Upper lobe of right lung (tissue), 1 donor: ENCODE measurements around the gene RMRP. TPM values are rescaled to one million over a fixed set of nuclear protein-coding genes. Genes with fewer than 3 reads are reported as not detected.
A peak's percentile ranks its signal among the peaks of the same experiment; 100 is the strongest.
"Not testable (repeated sequence)": the region's sequence is repeated elsewhere in the genome, so short reads cannot be mapped to it uniquely, and the experiment has no call there.

Source experiments
- ATAC-seq: fragments of 200-7000 bp; cut with Tn5 transposase; one replicate; pipeline ENCODE4 v1.9.1; 2020; ENCODE audit warnings: mild to moderate bottlenecking, moderate library complexity
- DNase-seq: peaks from one replicate; pipeline ENCODE4 v3.0.0-alpha.2; 2020
- H3K27ac ChIP-seq: fragments of 200-600 bp; one replicate; pipeline ENCODE4 v1.8.0; 2022
- H3K27me3 ChIP-seq: fragments of 200-600 bp; one replicate; pipeline ENCODE4 v1.8.0; 2022; ENCODE audit warnings: mild to moderate bottlenecking
- H3K36me3 ChIP-seq: fragments of 200-600 bp; one replicate; pipeline ENCODE4 v1.8.0; 2022
- H3K4me1 ChIP-seq: fragments of 200-600 bp; one replicate; pipeline ENCODE4 v1.8.0; 2022
- H3K4me3 ChIP-seq: fragments of 200-600 bp; one replicate; pipeline ENCODE4 v1.8.0; 2022; ENCODE audit warnings: mild to moderate bottlenecking
- H3K9me3 ChIP-seq: fragments of 200-600 bp; one replicate; pipeline ENCODE4 v1.8.0; 2022
- CTCF ChIP-seq: fragments of 200-600 bp; IDR thresholded peaks from one replicate; pipeline ENCODE4 v1.8.0; 2022; ENCODE audit warnings: antibody characterized with exemption
- intact Hi-C: fragments of 100-400 bp; cut with DNase I; formaldehyde crosslinking; loops from one replicate; pipeline ENCODE4 v1.11.0; 2022
- microRNA-seq: library from miRNA; unstranded; fragments of <30 nt; microRNA quantifications from one replicate; pipeline ENCODE4 v1.2.0, GENCODE V29; 2020; ENCODE audit warnings: borderline microRNAs expressed
- total RNA-seq: library from RNA; stranded (reverse); fragmentation: NEBNext Ultra II Directional; extraction: Animal tissue kit (Norgen Biotek cat#: 25700); gene quantifications from one replicate; pipeline ENCODE4 v1.2.1, GENCODE V29; 2021
- donor health status: DM: no; HTN: yes; CAD: no; lungs with severe emphysema.

The RMRP gene
- total RNA-seq, 1 donor from 2014 or later, result 30,828 TPM

GRCh38 chr9:35612843-35613242 lies 45.0 kb downstream of the RMRP start:
- Histone ChIP-seq H3K27me3 (no peaks in the 10 kb centered on the region), H3K9me3 (no peaks in the 10 kb centered on the region), H3K27ac (no peak overlapping the region), H3K36me3 (peaks cover 23% of the 10 kb centered on the region), H3K4me3 (no peak overlapping the region), H3K4me1 (peaks cover 8% of the 10 kb centered on the region)
- TF ChIP-seq CTCF, result no peak
- no peak for ATAC-seq
- intact Hi-C loops, result no loop called here
- no peak for DNase-seq

GRCh38 chr9:35612066-35612465 lies 45.8 kb downstream of the RMRP start:
- H3K27ac ChIP-seq, H3K27me3 ChIP-seq, ATAC-seq, intact Hi-C loops, DNase-seq, H3K4me3 ChIP-seq, H3K9me3 ChIP-seq, H3K4me1 ChIP-seq: not testable (repeated sequence)
- H3K36me3 ChIP-seq, result peaks cover 27% of the 10 kb centered on the region

- H3K9me3 ChIP-seq, result no peaks in the 10 kb centered on the region
- peaks cover 27% of the 10 kb centered on the region for H3K36me3 ChIP-seq
- intact Hi-C loops, result no loop called here
- peaks cover 12% of the 10 kb centered on the region for H3K4me1 ChIP-seq
- H3K27ac ChIP-seq, result no peak overlapping the region
- no peaks in the 10 kb centered on the region for H3K27me3 ChIP-seq
- H3K4me3 ChIP-seq, result no peak overlapping the region
- TF ChIP-seq CTCF, result peak; percentile 66
- ATAC-seq (peak; percentile 72), DNase-seq (no peak)
Observed at GRCh38 chr9:35611230-35611797, 46.5 kb downstream of the RMRP start.

DNA sequence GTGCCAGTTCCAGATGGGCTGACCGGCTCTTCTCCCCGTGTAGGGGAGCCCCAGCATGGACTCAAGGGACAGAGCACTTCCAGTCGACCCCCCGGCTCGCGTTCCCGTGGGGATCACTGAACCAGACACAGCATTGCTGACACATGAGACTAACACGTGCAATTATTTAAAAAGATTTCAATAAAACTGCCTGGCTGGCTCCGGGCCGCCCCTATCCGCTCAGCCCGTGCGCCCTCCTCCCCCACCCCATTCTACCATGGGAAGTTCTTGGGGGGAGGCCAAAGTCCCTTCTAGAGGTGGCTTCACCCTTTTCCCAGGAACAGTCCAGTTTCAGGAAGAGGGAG lies 48.0 kb downstream of the RMRP start:
- Histone ChIP-seq H3K4me3 (no peak overlapping the region), H3K9me3 (no peaks in the 10 kb centered on the region), H3K4me1 (peaks cover 17% of the 10 kb centered on the region), H3K27ac (no peak overlapping the region), H3K27me3 (no peaks in the 10 kb centered on the region), H3K36me3 (peaks cover 27% of the 10 kb centered on the region)
- no peak for TF ChIP-seq CTCF
- ATAC-seq (no peak), DNase-seq (no peak)
- intact Hi-C loops, result no loop called here

GRCh38 chr9:35609001-35609819 lies 48.6 kb downstream of the RMRP start:
- Histone ChIP-seq H3K27ac (no peak overlapping the region), H3K4me1 (peaks cover 17% of the 10 kb centered on the region), H3K27me3 (no peaks in the 10 kb centered on the region), H3K9me3 (no peaks in the 10 kb centered on the region), H3K36me3 (peaks cover 27% of the 10 kb centered on the region), H3K4me3 (no peak overlapping the region)
- TF ChIP-seq CTCF, result no peak
- ATAC-seq, result no peak
- intact Hi-C loops, result no loop called here
- no peak for DNase-seq

DNA sequence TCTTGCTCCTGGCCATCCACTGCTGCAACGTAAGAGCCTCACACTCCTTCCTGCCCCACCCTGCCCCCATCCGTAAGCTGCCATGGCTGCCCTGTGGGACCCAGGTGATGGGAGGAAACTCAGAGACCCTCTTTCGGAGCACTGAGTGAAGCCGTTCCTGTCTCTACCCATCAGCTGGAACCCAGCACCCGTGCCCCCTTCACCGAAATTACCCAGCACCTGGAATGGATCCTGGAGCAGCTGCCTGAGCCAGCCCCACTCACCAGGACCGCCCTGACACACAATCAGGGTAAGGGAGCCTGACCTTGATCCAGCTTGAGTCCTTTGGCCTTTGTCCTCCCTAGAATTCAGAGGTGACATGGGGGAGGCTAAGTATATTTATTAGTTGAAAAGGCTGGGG lies 49.6 kb downstream of the RMRP start:
- intact Hi-C loops, result no loop called here
- no peak for ATAC-seq
- H3K27me3 ChIP-seq, result no peaks in the 10 kb centered on the region
- H3K4me1 ChIP-seq, result peaks cover 22% of the 10 kb centered on the region
- TF ChIP-seq CTCF, result no peak
- peaks cover 27% of the 10 kb centered on the region for H3K36me3 ChIP-seq
- no peak overlapping the region for H3K4me3 ChIP-seq
- no peaks in the 10 kb centered on the region for H3K9me3 ChIP-seq
- no peak for DNase-seq
- H3K27ac ChIP-seq, result no peak overlapping the region

Small RNA genes lying within 50 kb of the gene (microRNA-seq; reads per million reads assigned to microRNA genes)
- gene MIR4667, result not detected

Other genes with a start within 250 kb of the RMRP start
- 31.5 TPM for gene RUSC2, start 167.9 kb downstream of the RMRP start, total RNA-seq
- 43.9 TPM for gene TESK1, start 52.8 kb downstream of the RMRP start, total RNA-seq
- 3.0 TPM for gene CD72, start 39.6 kb downstream of the RMRP start, total RNA-seq
- gene SIT1, start 7.1 kb downstream of the RMRP start, total RNA-seq, result 2.2 TPM
- 31.1 TPM for gene CCDC107, start 273 bp upstream of the RMRP start, total RNA-seq
- 0.38 TPM for gene ARHGEF39, start 7.2 kb upstream of the RMRP start, total RNA-seq
- gene CA9, start 15.9 kb upstream of the RMRP start, total RNA-seq, result 0.55 TPM
- 161 TPM for gene TPM2, start 31.9 kb upstream of the RMRP start, total RNA-seq
- gene TLN1, start 74.2 kb upstream of the RMRP start, total RNA-seq, result 439 TPM
- 34.9 TPM for gene CREB3, start 74.6 kb upstream of the RMRP start, total RNA-seq
- gene GBA2, start 91.2 kb upstream of the RMRP start, total RNA-seq, result 99.1 TPM
- 34.6 TPM for gene RGP1, start 91.3 kb upstream of the RMRP start, total RNA-seq
- gene MSMP, start 96.3 kb upstream of the RMRP start, total RNA-seq, result not detected
- 21.7 TPM for gene NPR2, start 133.6 kb upstream of the RMRP start, total RNA-seq
- 2.8 TPM for gene SPAG8, start 154.2 kb upstream of the RMRP start, total RNA-seq
- gene HINT2, start 157.0 kb upstream of the RMRP start, total RNA-seq, result 37.1 TPM
- gene FAM221B, start 170.7 kb upstream of the RMRP start, total RNA-seq, result not detected
- 13.7 TPM for gene TMEM8B, start 171.2 kb upstream of the RMRP start, total RNA-seq
- not detected for gene OR13J1, start 212.4 kb upstream of the RMRP start, total RNA-seq
- gene HRCT1, start 248.2 kb upstream of the RMRP start, total RNA-seq, result 10.8 TPM